Nephron progenitor cell (in vitro differentiated cells): ENCODE results near the gene EPHA6.

Source experiments
- DNase-seq: peaks from one replicate; pipeline ENCODE4 v3.0.0; 2021
- H3K27ac Mint-ChIP-seq: 2 replicates; pipeline ENCODE4 v1.8.0; 2021; ENCODE audit warnings: mild to moderate bottlenecking, moderate library complexity, mixed read lengths
- H3K27me3 Mint-ChIP-seq: 2 replicates; pipeline ENCODE4 v1.8.0; 2021; ENCODE audit warnings: mild to moderate bottlenecking, low read depth, mixed read lengths; ENCODE audit not compliant: poor library complexity
- H3K36me3 Mint-ChIP-seq: 2 replicates; pipeline ENCODE4 v1.8.0; 2021; ENCODE audit warnings: low read depth, mixed read lengths
- H3K4me1 Mint-ChIP-seq: 2 replicates; pipeline ENCODE4 v1.8.0; 2021; ENCODE audit warnings: mixed read lengths
- H3K4me3 Mint-ChIP-seq: 2 replicates; pipeline ENCODE4 v1.8.0; 2021; ENCODE audit warnings: mild to moderate bottlenecking, moderate library complexity, mixed read lengths
- H3K9me3 Mint-ChIP-seq: 2 replicates; pipeline ENCODE4 v1.8.0; 2021; ENCODE audit warnings: mild to moderate bottlenecking, moderate library complexity, mixed read lengths
- TF ChIP-seq, protein P1 (sequence below): fragments of 200-600 bp; sonication (generic); IDR thresholded peaks from 2 replicates; pipeline ENCODE4 v1.5.0; 2021; ENCODE audit warnings: antibody characterized with exemption

The EPHA6 gene

DNA sequence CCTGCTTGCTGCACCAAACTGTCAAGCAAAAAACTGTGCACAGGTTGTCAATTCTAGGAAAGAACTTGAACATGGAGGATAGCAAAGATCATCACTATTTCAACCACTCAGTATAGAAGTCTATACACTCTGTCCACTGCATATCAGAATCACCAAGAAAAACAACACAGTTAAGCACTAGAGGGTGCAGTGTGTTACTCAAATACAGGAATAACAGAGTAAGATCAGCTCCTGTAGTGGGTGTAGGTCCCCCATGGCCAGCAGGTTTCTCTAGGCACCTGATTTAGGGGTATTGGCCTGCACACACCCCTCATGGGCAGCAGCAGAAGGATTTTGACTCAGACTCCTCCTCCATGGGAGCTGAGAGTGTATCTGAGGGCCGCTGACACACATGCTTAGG lies 464.1 kb downstream of the EPHA6 start:
- no peaks in the 10 kb centered on the region for H3K36me3 Mint-ChIP-seq
- DNase-seq, result no peak
- no peak overlapping the region for H3K27ac Mint-ChIP-seq
- no peaks in the 10 kb centered on the region for H3K9me3 Mint-ChIP-seq
- peaks cover 8% of the 10 kb centered on the region for H3K4me1 Mint-ChIP-seq
- no peak overlapping the region for H3K4me3 Mint-ChIP-seq
- TF ChIP-seq, protein P1, sequence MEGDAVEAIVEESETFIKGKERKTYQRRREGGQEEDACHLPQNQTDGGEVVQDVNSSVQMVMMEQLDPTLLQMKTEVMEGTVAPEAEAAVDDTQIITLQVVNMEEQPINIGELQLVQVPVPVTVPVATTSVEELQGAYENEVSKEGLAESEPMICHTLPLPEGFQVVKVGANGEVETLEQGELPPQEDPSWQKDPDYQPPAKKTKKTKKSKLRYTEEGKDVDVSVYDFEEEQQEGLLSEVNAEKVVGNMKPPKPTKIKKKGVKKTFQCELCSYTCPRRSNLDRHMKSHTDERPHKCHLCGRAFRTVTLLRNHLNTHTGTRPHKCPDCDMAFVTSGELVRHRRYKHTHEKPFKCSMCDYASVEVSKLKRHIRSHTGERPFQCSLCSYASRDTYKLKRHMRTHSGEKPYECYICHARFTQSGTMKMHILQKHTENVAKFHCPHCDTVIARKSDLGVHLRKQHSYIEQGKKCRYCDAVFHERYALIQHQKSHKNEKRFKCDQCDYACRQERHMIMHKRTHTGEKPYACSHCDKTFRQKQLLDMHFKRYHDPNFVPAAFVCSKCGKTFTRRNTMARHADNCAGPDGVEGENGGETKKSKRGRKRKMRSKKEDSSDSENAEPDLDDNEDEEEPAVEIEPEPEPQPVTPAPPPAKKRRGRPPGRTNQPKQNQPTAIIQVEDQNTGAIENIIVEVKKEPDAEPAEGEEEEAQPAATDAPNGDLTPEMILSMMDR, result no peak
- H3K27me3 Mint-ChIP-seq, result peaks cover 5% of the 10 kb centered on the region

DNA sequence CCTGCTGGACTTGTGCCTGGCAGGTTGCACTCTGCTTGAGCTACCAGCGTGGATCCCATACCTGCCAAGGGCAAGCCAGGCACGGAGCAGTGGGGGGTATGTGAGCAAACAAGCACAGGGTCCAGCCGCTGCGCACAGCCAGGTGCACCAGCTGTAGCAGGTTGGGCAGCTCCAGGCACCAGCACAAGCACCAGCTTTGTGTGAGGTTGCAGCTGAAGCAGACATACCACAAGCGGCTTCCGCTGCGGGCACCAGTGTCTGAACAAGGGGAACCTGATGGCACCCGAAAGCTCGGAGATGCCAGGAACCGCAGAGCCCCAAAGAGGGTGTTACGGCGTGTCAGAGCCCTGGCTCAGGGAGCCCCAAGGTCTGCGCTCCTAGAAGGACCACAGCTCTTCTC lies 477.5 kb downstream of the EPHA6 start:
- no peak for DNase-seq
- no peaks in the 10 kb centered on the region for H3K4me1 Mint-ChIP-seq
- H3K36me3 Mint-ChIP-seq, result no peaks in the 10 kb centered on the region
- no peaks in the 10 kb centered on the region for H3K27me3 Mint-ChIP-seq
- H3K27ac Mint-ChIP-seq, result no peak overlapping the region
- H3K9me3 Mint-ChIP-seq, result peaks cover 10% of the 10 kb centered on the region
- TF ChIP-seq, protein P1, result no peak
- H3K4me3 Mint-ChIP-seq, result no peak overlapping the region

DNA sequence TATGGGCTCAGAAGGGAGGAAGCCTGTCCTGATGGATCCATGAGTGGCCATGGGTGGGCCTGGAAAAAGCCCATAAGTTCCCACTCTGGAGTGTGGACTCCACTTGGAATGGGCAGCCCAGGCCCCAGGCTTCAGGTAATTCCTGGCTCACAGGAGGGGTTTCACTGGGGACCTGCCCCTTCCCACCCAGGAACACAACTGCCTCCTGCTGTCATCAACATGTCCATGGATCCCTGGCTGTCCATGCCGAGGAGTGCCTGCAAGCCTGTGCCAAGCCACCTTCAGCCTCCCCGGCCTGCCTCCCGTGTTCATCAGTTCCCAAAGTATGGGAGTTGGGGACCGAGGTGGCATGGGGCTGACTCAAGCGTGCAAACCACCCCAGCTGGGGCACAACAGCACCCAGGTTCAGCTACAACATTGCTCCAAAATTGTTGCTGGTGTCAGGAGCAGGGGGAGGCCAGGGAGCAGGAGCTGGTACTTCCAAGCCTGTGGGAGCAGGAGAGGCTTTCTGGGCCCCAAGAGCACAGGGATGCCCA lies 479.3 kb downstream of the EPHA6 start:
- Mint-ChIP-seq H3K36me3 (no peaks in the 10 kb centered on the region), H3K9me3 (peaks cover 10% of the 10 kb centered on the region), H3K27ac (no peak overlapping the region), H3K27me3 (no peaks in the 10 kb centered on the region), H3K4me3 (no peak overlapping the region), H3K4me1 (no peaks in the 10 kb centered on the region)
- TF ChIP-seq, protein P1, result no peak
- no peak for DNase-seq

DNA sequence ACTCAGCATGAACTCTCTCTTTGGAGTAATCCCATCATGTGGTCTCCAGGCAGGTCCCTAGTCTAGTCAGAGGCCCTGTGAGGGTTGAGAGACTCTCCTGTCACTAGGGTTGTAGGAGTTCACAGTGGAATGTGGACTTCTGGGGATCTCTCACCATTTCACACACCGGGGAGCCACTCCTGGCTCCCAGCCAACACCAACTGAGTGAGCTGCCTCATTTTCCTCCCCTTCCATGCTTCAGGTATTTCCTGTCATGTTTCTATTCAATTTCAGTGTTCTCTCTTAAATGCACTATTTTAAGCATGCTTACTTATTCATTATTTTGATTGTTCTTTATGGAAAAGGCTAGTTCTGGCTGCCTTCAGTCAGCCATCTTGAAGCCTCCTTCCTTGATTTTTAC lies 482.6 kb downstream of the EPHA6 start:
- Mint-ChIP-seq H3K27me3 (no peaks in the 10 kb centered on the region), H3K9me3 (peaks cover 10% of the 10 kb centered on the region), H3K4me1 (no peaks in the 10 kb centered on the region), H3K36me3 (no peaks in the 10 kb centered on the region), H3K27ac (no peak overlapping the region), H3K4me3 (no peak overlapping the region)
- no peak for DNase-seq
- TF ChIP-seq, protein P1, result no peak

DNA sequence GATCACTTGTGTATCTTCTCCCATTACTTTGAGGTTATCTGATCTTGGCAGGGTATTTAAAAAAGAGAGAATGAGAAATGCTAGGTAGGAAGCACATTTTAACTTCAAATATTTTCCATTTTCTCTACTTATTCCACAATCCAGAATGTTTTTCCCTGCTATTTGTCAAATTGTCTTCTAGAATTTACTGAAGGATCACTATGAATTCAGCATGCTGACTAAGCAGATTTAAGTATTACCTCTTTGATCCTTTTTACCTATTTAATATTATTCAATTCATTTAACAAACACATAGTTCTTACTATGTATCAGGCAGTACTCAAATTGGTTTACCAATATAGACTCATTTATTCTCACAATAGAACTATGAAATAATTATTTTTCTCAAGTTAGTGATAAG lies 486.7 kb downstream of the EPHA6 start:
- TF ChIP-seq, protein P1, result no peak
- H3K9me3 Mint-ChIP-seq, result peaks cover 8% of the 10 kb centered on the region
- no peaks in the 10 kb centered on the region for H3K36me3 Mint-ChIP-seq
- H3K4me1 Mint-ChIP-seq, result no peaks in the 10 kb centered on the region
- DNase-seq, result no peak
- H3K4me3 Mint-ChIP-seq, result no peak overlapping the region
- H3K27ac Mint-ChIP-seq, result no peak overlapping the region
- H3K27me3 Mint-ChIP-seq, result no peaks in the 10 kb centered on the region

DNA sequence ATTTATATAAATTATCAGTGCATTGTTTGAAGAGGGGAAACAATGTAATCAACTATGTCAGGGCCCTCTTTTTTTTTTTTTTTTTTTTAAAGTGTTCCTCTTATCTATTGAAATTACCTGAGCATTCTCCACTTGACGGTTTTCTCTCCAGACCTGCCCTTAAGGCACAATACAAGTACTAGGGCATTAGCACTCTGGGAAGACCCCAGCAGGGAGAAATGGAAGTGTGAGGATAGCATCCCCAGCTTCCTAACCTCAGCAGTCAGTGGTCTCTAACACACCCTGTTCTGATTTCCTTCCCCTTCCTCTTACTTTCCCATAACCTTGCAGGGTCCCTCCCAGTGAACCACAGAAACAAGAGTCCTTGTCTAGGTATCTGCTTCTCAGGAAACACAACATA lies 491.8 kb downstream of the EPHA6 start:
- TF ChIP-seq, protein P1, result no peak
- Mint-ChIP-seq H3K4me1 (no peaks in the 10 kb centered on the region), H3K27ac (no peak overlapping the region), H3K4me3 (no peak overlapping the region), H3K36me3 (no peaks in the 10 kb centered on the region), H3K9me3 (peaks cover 8% of the 10 kb centered on the region), H3K27me3 (no peaks in the 10 kb centered on the region)
- DNase-seq, result no peak
